Right atrium auricular region (tissue), 2 donors: Measurements from ENCODE around the gene PAXIP1. TPM values are rescaled to one million over a fixed set of nuclear protein-coding genes. Genes with fewer than 3 reads are reported as not detected.
"Not testable (repeated sequence)": the region's sequence is repeated elsewhere in the genome, so short reads cannot be mapped to it uniquely, and the experiment has no call there.

Experiments
- DNase-seq: peaks from one replicate; pipeline ENCODE4 v3.0.0-alpha.2; 2019; ENCODE audit warnings: low spot score
- H3K27ac ChIP-seq, 2 donors: fragments of 200-600 bp; sonication (generic); 1 replicate in 1 of 2; 2 replicates in 1 of 2; pipeline ENCODE4 v1.5.1; 2016 to 2019
- H3K27me3 ChIP-seq, 2 donors: fragments of 200-600 bp; sonication (generic); one replicate each; pipeline versions ENCODE4 v1.5.1 to v1.6.0; 2017 to 2019
- H3K36me3 ChIP-seq: fragments of 200-600 bp; sonication (generic); one replicate; pipeline ENCODE4 v1.5.1; 2016
- H3K4me1 ChIP-seq, 2 donors: fragments of 200-600 bp; sonication (generic); one replicate each; pipeline versions ENCODE4 v1.5.1 to v1.6.0; 2017 to 2019
- H3K4me3 ChIP-seq, 2 donors: fragments of 200-600 bp; sonication (generic); 1 replicate in 1 of 2; 2 replicates in 1 of 2; pipeline ENCODE4 v1.5.1; 2017 to 2019; ENCODE audit warnings: mild to moderate bottlenecking in 1 of 2, moderate library complexity in 1 of 2
- H3K9me3 ChIP-seq, 2 donors: fragments of 200-600 bp; sonication (generic); one replicate each; pipeline ENCODE4 v1.5.1; 2019
- CTCF ChIP-seq, 2 donors: fragments of 200-600 bp; sonication (generic); IDR thresholded peaks; one replicate each; pipeline ENCODE4 v1.5.1; 2019; ENCODE audit warnings: antibody characterized with exemption in 2 of 2
- total RNA-seq, 2 donors: library from RNA; depleted of rRNA; stranded (reverse); fragments of >200 nt; gene quantifications; one replicate each; pipeline ENCODE4 v1.1.0, GENCODE V29; 2016

The PAXIP1 gene
- total RNA-seq, result 1 to 10 TPM; 6.2 to 8.2 TPM

GRCh38 chr7:155003092-155003375, at the start of gene PAXIP1:
Gene PAXIP1 (minus strand): TSS chr7:155003124. CDS start chr7:155002929, 195 bp downstream.
- no peak for TF ChIP-seq CTCF (IDR thresholded peaks at IDR 0.05)
- H3K4me1 ChIP-seq, result peaks cover 0 to 20% of the 10 kb centered on the region in 2 donors
- peak within 1 kb of the TSS; percentile 86 to 93 for H3K27ac ChIP-seq
- no peak for DNase-seq
- no peaks in the 10 kb centered on the region for H3K27me3 ChIP-seq
- peaks cover 3% of the 10 kb centered on the region for H3K36me3 ChIP-seq
- no peaks in the 10 kb centered on the region for H3K9me3 ChIP-seq
- H3K4me3 ChIP-seq, result peak within 1 kb of the TSS; percentile 80 to 97

- no peaks in the 10 kb centered on the region for H3K36me3 ChIP-seq
- H3K4me3 ChIP-seq, result no peak overlapping the region
- no peak for DNase-seq
- no peaks in the 10 kb centered on the region for H3K9me3 ChIP-seq
- H3K27me3 ChIP-seq, result no peaks in the 10 kb centered on the region
- TF ChIP-seq CTCF (IDR thresholded peaks at IDR 0.05), result no peak
- H3K4me1 ChIP-seq, result no peaks in the 10 kb centered on the region
- no peak overlapping the region for H3K27ac ChIP-seq
Measured at GRCh38 chr7:155051355-155051754, 48.4 kb upstream of the PAXIP1 start.

GRCh38 chr7:155048006-155048405, 45.1 kb upstream of the PAXIP1 start:
- no peaks in the 10 kb centered on the region for H3K9me3 ChIP-seq

GRCh38 chr7:155043756-155044155, 40.8 kb upstream of the PAXIP1 start:
- H3K4me3 ChIP-seq, result no peak overlapping the region
- no peak for DNase-seq
- no peak for TF ChIP-seq CTCF (IDR thresholded peaks at IDR 0.05)
- no peaks in the 10 kb centered on the region for H3K36me3 ChIP-seq
- no peaks in the 10 kb centered on the region for H3K9me3 ChIP-seq
- no peaks in the 10 kb centered on the region for H3K27me3 ChIP-seq
- no peaks in the 10 kb centered on the region for H3K4me1 ChIP-seq
- no peak overlapping the region for H3K27ac ChIP-seq

More at GRCh38 chr7:155048006-155048405, 45.1 kb upstream of the PAXIP1 start:
- no peaks in the 10 kb centered on the region for H3K36me3 ChIP-seq
- H3K4me3 ChIP-seq, result no peak overlapping the region
- no peak for TF ChIP-seq CTCF (IDR thresholded peaks at IDR 0.05)
- H3K4me1 ChIP-seq, result no peaks in the 10 kb centered on the region
- H3K27me3 ChIP-seq, result no peaks in the 10 kb centered on the region
- H3K27ac ChIP-seq, result no peak overlapping the region
- DNase-seq, result no peak

- TF ChIP-seq CTCF (IDR thresholded peaks at IDR 0.05), result no peak
- no peak overlapping the region for H3K27ac ChIP-seq
- no peaks in the 10 kb centered on the region for H3K27me3 ChIP-seq
- DNase-seq, result no peak
- no peaks in the 10 kb centered on the region for H3K9me3 ChIP-seq
- H3K4me1 ChIP-seq, result no peaks in the 10 kb centered on the region
- H3K36me3 ChIP-seq, result no peaks in the 10 kb centered on the region
- H3K4me3 ChIP-seq, result no peak overlapping the region
Measured at GRCh38 chr7:155038335-155038734, 35.4 kb upstream of the PAXIP1 start.

GRCh38 chr7:155034495-155034894, 31.6 kb upstream of the PAXIP1 start:
- not testable (repeated sequence) for H3K36me3 ChIP-seq, H3K27me3 ChIP-seq, DNase-seq, H3K4me1 ChIP-seq, H3K9me3 ChIP-seq, H3K4me3 ChIP-seq, H3K27ac ChIP-seq
